Panc1 (cell line): ENCODE results near the gene DHRS2. TPM values are rescaled to one million over a fixed set of nuclear protein-coding genes. Genes with fewer than 3 reads are reported as not detected.

Experiments
- ATAC-seq: fragments of 200-7000 bp; cut with Tn5 transposase; 2 replicates; pipeline ENCODE4 v1.9.1; 2020; ENCODE audit warnings: mild to moderate bottlenecking, moderate library complexity
- BruUV-seq: library from RNA; stranded (reverse); fragments of 400-500 nt; replicated peaks from 2 replicates; lab custom pipeline; 2021; lab: Mats Ljungman, UMichigan
- CTCF ChIA-PET: fragments of 300-600 bp; sonication (Branson Sonifier 250); formaldehyde crosslinking; loops from one replicate; lab custom pipeline; 2022; ENCODE audit warnings: antibody characterized with exemption; lab: Charles Lee
- POLR2A ChIA-PET: fragments of 300-600 bp; sonication (Branson Sonifier 250); formaldehyde crosslinking; loops from one replicate; lab custom pipeline; 2022; ENCODE audit warnings: antibody characterized with exemption; lab: Charles Lee
- DNase-seq: peaks from one replicate; pipeline ENCODE4 v3.0.0-alpha.2; 2010; ENCODE audit warnings: low read depth, low spot score
- H3K27ac ChIP-seq: 2 replicates; pipeline ENCODE4 v1.5.1; 2011; ENCODE audit warnings: mild to moderate bottlenecking, low read length, inconsistent platforms
- H3K27me3 ChIP-seq: fragments of 200-500 bp; sonication (Bioruptor generic); 2 replicates; pipeline ENCODE4 v1.6.0; 2014; ENCODE audit warnings: low read length, inconsistent platforms; ENCODE audit not compliant: control insufficient read depth, insufficient read depth
- H3K36me3 ChIP-seq: fragments of 200-500 bp; sonication (Bioruptor generic); 2 replicates; pipeline ENCODE4 v1.5.1; 2014; ENCODE audit warnings: inconsistent platforms, mild to moderate bottlenecking, low read length, moderate library complexity; ENCODE audit not compliant: control insufficient read depth, insufficient read depth
- H3K4me1 ChIP-seq: 2 replicates; pipeline ENCODE4 v1.5.1; 2011; ENCODE audit warnings: inconsistent platforms, mild to moderate bottlenecking, low read length, moderate library complexity; ENCODE audit not compliant: control insufficient read depth, insufficient read depth
- H3K4me3 ChIP-seq, 2 experiments: 2 replicates each; pipeline ENCODE4 v1.5.1; 2011 to 2012; ENCODE audit warnings: low read depth in 2 of 2, low read length in 2 of 2, mild to moderate bottlenecking in 2 of 2, inconsistent platforms in 1 of 2, moderate library complexity in 1 of 2
- H3K9me3 ChIP-seq: fragments of 200-500 bp; sonication (Bioruptor generic); 2 replicates; pipeline ENCODE4 v1.5.1; 2014; ENCODE audit warnings: low read depth, mild to moderate bottlenecking, inconsistent platforms, low read length, moderate library complexity; ENCODE audit not compliant: control insufficient read depth, insufficient read depth
- CTCF ChIP-seq: fragments of 450-650 bp; IDR thresholded peaks from 2 replicates; pipeline ENCODE4 v1.5.1; 2017; ENCODE audit warnings: mild to moderate bottlenecking
- POLR2AphosphoS5 ChIP-seq: IDR thresholded peaks from 2 replicates; pipeline ENCODE4 v1.6.1; 2012; ENCODE audit warnings: mild to moderate bottlenecking, low read depth, low read length, moderate library complexity
- REST ChIP-seq, 2 experiments: IDR thresholded peaks; 2 replicates each; pipeline ENCODE4 v1.6.1; 2011 to 2012; ENCODE audit warnings: low read depth in 2 of 2, control low read depth in 1 of 2, low read length in 1 of 2, mild to moderate bottlenecking in 1 of 2, moderate library complexity in 1 of 2; ENCODE audit not compliant: insufficient read depth in 1 of 2
- SIN3A ChIP-seq: IDR thresholded peaks from 2 replicates; pipeline ENCODE4 v1.6.1; 2012; ENCODE audit warnings: low read depth, mild to moderate bottlenecking, low read length, moderate library complexity, borderline replicate concordance; ENCODE audit not compliant: insufficient read depth
- TCF7L2 ChIP-seq: IDR thresholded peaks from 2 replicates; pipeline ENCODE4 v1.6.1; 2011; ENCODE audit warnings: mild to moderate bottlenecking, low read depth, low read length, inconsistent platforms
- in situ Hi-C: cut with HindIII; loops from 2 replicates; pipeline ENCODE4 v1.10.0; 2016; ENCODE audit warnings: low sequenced_read_pairs, low pct_unique_long_range_greater_than_20kb
- intact Hi-C: fragments of 100-400 bp; cut with micrococcal nuclease; formaldehyde crosslinking; loops from one replicate; pipeline ENCODE4 v1.10.0; 2022; ENCODE audit not compliant: unreplicated experiment
- total RNA-seq: library from RNA; stranded (reverse); gene quantifications from one replicate; pipeline ENCODE4 v1.2.1, GENCODE V29; 2021; ENCODE audit not compliant: unreplicated experiment

The DHRS2 gene
- total RNA-seq, 1 experiment from 2014 or later = 1.0 TPM

GRCh38 chr14:23639048-23639890, 3.1 kb downstream of the DHRS2 start:
- Histone ChIP-seq H3K27me3 (no peaks in the 10 kb centered on the region), H3K4me1 (no peaks in the 10 kb centered on the region), H3K9me3 (no peaks in the 10 kb centered on the region), H3K36me3 (no peaks in the 10 kb centered on the region), H3K4me3 (no peak overlapping the region), H3K27ac (no peak overlapping the region)
- TF ChIP-seq CTCF (no peak), POLR2AphosphoS5 (no peak), TCF7L2 (no peak), SIN3A (no peak), REST (IDR thresholded peaks at IDR 0.05; ENCODE audit: insufficient read depth in 1 of 2, low read depth in 2 of 2, low read length in 1 of 2) (no peak)
- intact Hi-C loops (no loop called here), in situ Hi-C loops (no loop called here)
- ChIA-PET POLR2A (interaction anchor here (0.6 kb wide), 1 partner anchor 669 kb away, joined by 4 read pairs; no protein-coding TSS in a partner anchor), CTCF (no interaction called here)
- DNase-seq (no peak), ATAC-seq (no peak)
- no TSS peak for BruUV-seq

- ATAC-seq (no peak), DNase-seq (no peak)
- BruUV-seq = no TSS peak
- CTCF ChIA-PET = no interaction called here
- Histone ChIP-seq H3K4me1 (no peaks in the 10 kb centered on the region), H3K27ac (no peak overlapping the region), H3K9me3 (no peaks in the 10 kb centered on the region), H3K4me3 (no peak overlapping the region), H3K27me3 (no peaks in the 10 kb centered on the region), H3K36me3 (no peaks in the 10 kb centered on the region)
- intact Hi-C loops = no loop called here
- TF ChIP-seq TCF7L2 (no peak), SIN3A (no peak), CTCF (no peak), POLR2AphosphoS5 (no peak), REST (IDR thresholded peaks at IDR 0.05; ENCODE audit: insufficient read depth in 1 of 2, low read depth in 2 of 2, low read length in 1 of 2) (no peak)
- POLR2A ChIA-PET = no interaction called here
- in situ Hi-C loops = no loop called here
Measured at GRCh38 chr14:23639891-23640523, 3.8 kb downstream of the DHRS2 start.
